Urothelium cell line (cell line): Measurements from ENCODE around the gene MBNL3.
"Not testable (repeated sequence)": the region's sequence is repeated elsewhere in the genome, so short reads cannot be mapped to it uniquely, and the experiment has no call there.

ENCODE experiments used
- DNase-seq: peaks from one replicate; pipeline ENCODE4 v3.0.0; 2011; ENCODE audit warnings: low spot score, mixed read lengths
- FAIRE-seq: peaks from 2 replicates; lab custom pipeline; 2011; peaks lifted over from hg19 to GRCh38; lab: Jason Lieb, UNC

MBNL3 gene

GRCh38 chrX:132384301-132384700, 104.5 kb downstream of the MBNL3 start:
- DNase-seq (no peak), FAIRE-seq (no peak)

- DNase-seq (no peak), FAIRE-seq (no peak)
Measured at GRCh38 chrX:132382068-132382467, 106.8 kb downstream of the MBNL3 start.

GRCh38 chrX:132378281-132378680, 110.6 kb downstream of the MBNL3 start:
- FAIRE-seq (no peak), DNase-seq (no peak)

GRCh38 chrX:132375941-132376340, 112.9 kb downstream of the MBNL3 start:
- DNase-seq (peak; percentile 0), FAIRE-seq (no peak)

- DNase-seq (no peak), FAIRE-seq (no peak)
Measured at GRCh38 chrX:132373610-132374009, 115.2 kb downstream of the MBNL3 start.

GRCh38 chrX:132369617-132370326, 119.1 kb downstream of the MBNL3 start:
- FAIRE-seq = no peak
- no peak for DNase-seq

- DNase-seq = no peak
Measured at GRCh38 chrX:132367984-132368383, 120.9 kb downstream of the MBNL3 start.

GRCh38 chrX:132367314-132367713, 121.5 kb downstream of the MBNL3 start:
- DNase-seq = no peak
- FAIRE-seq = no peak

More at GRCh38 chrX:132367984-132368383, 120.9 kb downstream of the MBNL3 start:
- no peak for FAIRE-seq

- DNase-seq (no peak), FAIRE-seq (no peak)
Measured at GRCh38 chrX:132365490-132365889, 123.3 kb downstream of the MBNL3 start.

- no peak for FAIRE-seq
- no peak for DNase-seq
Measured at GRCh38 chrX:132364313-132364712, 124.5 kb downstream of the MBNL3 start.

- DNase-seq (no peak), FAIRE-seq (no peak)
Measured at GRCh38 chrX:132353430-132353829, 135.4 kb downstream of the MBNL3 start.

- no peak for FAIRE-seq
- no peak for DNase-seq
Measured at GRCh38 chrX:132336172-132336571, 152.7 kb downstream of the MBNL3 start.

- FAIRE-seq = no peak
- no peak for DNase-seq
Measured at GRCh38 chrX:132333351-132333750, 155.5 kb downstream of the MBNL3 start.

GRCh38 chrX:132331532-132331931, 157.3 kb downstream of the MBNL3 start:
- DNase-seq = no peak
- FAIRE-seq = no peak

- DNase-seq (no peak), FAIRE-seq (no peak)
Measured at GRCh38 chrX:132331000-132331399, 157.8 kb downstream of the MBNL3 start.

- DNase-seq (no peak), FAIRE-seq (no peak)
Measured at GRCh38 chrX:132330156-132330729, 158.6 kb downstream of the MBNL3 start.

GRCh38 chrX:132326960-132327359, 161.9 kb downstream of the MBNL3 start:
- DNase-seq, FAIRE-seq: not testable (repeated sequence)
